CD4-positive, alpha-beta T cell (primary cell): ENCODE results near the gene RNU1-4. TPM values are rescaled to one million over a fixed set of nuclear protein-coding genes. Genes with fewer than 3 reads are reported as not detected.
A peak's percentile ranks its signal among the peaks of the same experiment; 100 is the strongest.
"Not testable (repeated sequence)": the region's sequence is repeated elsewhere in the genome, so short reads cannot be mapped to it uniquely, and the experiment has no call there.

Experiments
- ATAC-seq: fragments of 200-7000 bp; cut with Tn5 transposase; one replicate; pipeline ENCODE4 v1.10.0; 2022; ENCODE audit warnings: mild to moderate bottlenecking; ENCODE audit not compliant: poor library complexity
- CTCF ChIA-PET: fragments of 350-600 bp; sonication (Branson Sonifier 250); formaldehyde crosslinking; loops from one replicate; lab custom pipeline; 2021; ENCODE audit warnings: antibody characterized with exemption, inconsistent platforms; lab: Charles Lee
- POLR2A ChIA-PET: fragments of 350-600 bp; sonication (Branson Sonifier 250); formaldehyde crosslinking; loops from one replicate; lab custom pipeline; 2021; ENCODE audit warnings: antibody characterized with exemption, inconsistent platforms; lab: Charles Lee
- DNase-seq, 14 experiments: peaks; one replicate each; pipeline ENCODE4 v3.0.0-alpha.2; 2013 to 2020; ENCODE audit warnings: mixed read lengths in 2 of 14
- H3K27ac ChIP-seq, 2 donors: one replicate each; pipeline versions ENCODE4 v1.5.1 to v1.7.0; 2013; ENCODE audit warnings: low read length in 2 of 2, low read depth in 1 of 2, mild to moderate bottlenecking in 1 of 2
- H3K27me3 ChIP-seq, 2 experiments: 1 replicate in 1 of 2; 2 replicates in 1 of 2; pipeline versions ENCODE4 v1.6.1 to v1.7.0; 2013; ENCODE audit warnings: low read length in 2 of 2, control low read depth in 1 of 2, mild to moderate bottlenecking in 1 of 2, moderate library complexity in 1 of 2; ENCODE audit not compliant: insufficient read depth in 2 of 2, control insufficient read depth in 1 of 2
- H3K36me3 ChIP-seq: one replicate; pipeline ENCODE4 v1.6.1; 2013; ENCODE audit warnings: low read length, control low read depth; ENCODE audit not compliant: insufficient read depth
- H3K4me1 ChIP-seq: one replicate; pipeline ENCODE4 v1.6.1; 2013; ENCODE audit warnings: low read length, control low read depth; ENCODE audit not compliant: insufficient read depth
- H3K4me3 ChIP-seq: one replicate; pipeline ENCODE4 v1.5.1; 2013; ENCODE audit warnings: mild to moderate bottlenecking, low read length, moderate library complexity
- H3K9me3 ChIP-seq, 2 experiments: 1 replicate in 1 of 2; 2 replicates in 1 of 2; pipeline versions ENCODE4 v1.6.1 to v1.7.0; 2013; ENCODE audit warnings: low read length in 2 of 2, mild to moderate bottlenecking in 2 of 2, control low read depth in 1 of 2, moderate library complexity in 1 of 2; ENCODE audit not compliant: control insufficient read depth in 1 of 2, insufficient read depth in 1 of 2
- H3K27ac Mint-ChIP-seq: one replicate; pipeline ENCODE4 v1.8.0; 2020; ENCODE audit warnings: mixed read lengths
- H3K27me3 Mint-ChIP-seq: one replicate; pipeline ENCODE4 v1.8.0; 2021; ENCODE audit warnings: mixed read lengths
- H3K36me3 Mint-ChIP-seq: one replicate; pipeline ENCODE4 v1.8.0; 2021; ENCODE audit warnings: low read depth, mixed read lengths
- H3K4me1 Mint-ChIP-seq: one replicate; pipeline ENCODE4 v1.8.0; 2021; ENCODE audit warnings: low read depth, mixed read lengths
- H3K4me3 Mint-ChIP-seq: one replicate; pipeline ENCODE4 v1.8.0; 2020; ENCODE audit warnings: mild to moderate bottlenecking, mixed read lengths
- H3K9me3 Mint-ChIP-seq: one replicate; pipeline ENCODE4 v1.8.0; 2020; ENCODE audit warnings: mixed read lengths
- CTCF ChIP-seq: fragments of 200-600 bp; IDR thresholded peaks from one replicate; pipeline ENCODE4 v1.8.0; 2022; ENCODE audit warnings: antibody characterized with exemption, mild to moderate bottlenecking
- intact Hi-C, 2 experiments: fragments of 100-400 bp; cut with DNase I in 1 of 2; cut with micrococcal nuclease in 1 of 2; formaldehyde crosslinking; loops; one replicate each; pipeline versions ENCODE4 v1.15.1 to v1.9.0; 2023 to 2025; cut with DNase I, micrococcal nuclease
- total RNA-seq, 174 experiments: library from RNA in 2 of 174; stranded (reverse) in 2 of 174; gene quantifications; one replicate each; pipeline ENCODE4 v1.2.3 and lab custom pipeline; 2021 to 2026

RNU1-4 gene
- total RNA-seq, 2 experiments from 2014 or later, result 4,982 to 5,937 TPM

GRCh38 chr1:16717336-16718098 lies 22.8 kb upstream of the RNU1-4 start:
- no peaks in the 10 kb centered on the region for H3K4me1 ChIP-seq
- POLR2A ChIA-PET, result no interaction called here
- Mint-ChIP-seq H3K27ac (no peak overlapping the region), H3K27me3 (peaks cover 25% of the 10 kb centered on the region), H3K4me3 (no peak overlapping the region), H3K36me3 (no peaks in the 10 kb centered on the region), H3K9me3 (no peaks in the 10 kb centered on the region), H3K4me1 (no peaks in the 10 kb centered on the region)
- H3K27me3 ChIP-seq, result peaks cover 0 to 3% of the 10 kb centered on the region in 2 experiments
- peaks cover 0 to 4% of the 10 kb centered on the region in 2 experiments for H3K9me3 ChIP-seq
- CTCF ChIA-PET, result interaction anchor here (1.7 kb wide), 1 partner anchor 93 kb away, joined by 5 read pairs; no protein-coding TSS in a partner anchor
- peak in 2 of 14 experiments; percentile 5 to 12 for DNase-seq
- intact Hi-C loops, result no loop called here
- no peak for TF ChIP-seq CTCF
- H3K36me3 ChIP-seq, result no peaks in the 10 kb centered on the region
- H3K27ac ChIP-seq, result no peak overlapping the region
- ATAC-seq, result no peak
- H3K4me3 ChIP-seq, result no peak overlapping the region

- DNase-seq, result peak in 2 of 14 experiments; percentile 6 to 17
Observed at GRCh38 chr1:16718099-16718907, 22.0 kb upstream of the RNU1-4 start.

GRCh38 chr1:16718908-16719533 lies 21.3 kb upstream of the RNU1-4 start:
- Mint-ChIP-seq H3K4me1 (no peaks in the 10 kb centered on the region), H3K9me3 (no peaks in the 10 kb centered on the region), H3K4me3 (no peak overlapping the region), H3K36me3 (no peaks in the 10 kb centered on the region), H3K27me3 (peaks cover 21% of the 10 kb centered on the region), H3K27ac (no peak overlapping the region)
- Histone ChIP-seq H3K36me3 (no peaks in the 10 kb centered on the region), H3K4me1 (no peaks in the 10 kb centered on the region), H3K4me3 (no peak overlapping the region), H3K27ac (no peak overlapping the region), H3K9me3 (peaks cover 0 to 4% of the 10 kb centered on the region in 2 experiments), H3K27me3 (peaks cover 0 to 3% of the 10 kb centered on the region in 2 experiments)
- intact Hi-C loops, result no loop called here
- TF ChIP-seq CTCF, result no peak
- ChIA-PET CTCF (no interaction called here), POLR2A (no interaction called here)
- ATAC-seq (no peak), DNase-seq (peak in 1 of 14 experiments; percentile 6)

More at GRCh38 chr1:16718099-16718907, 22.0 kb upstream of the RNU1-4 start:
- H3K4me3 ChIP-seq, H3K9me3 Mint-ChIP-seq, H3K4me3 Mint-ChIP-seq, H3K9me3 ChIP-seq, intact Hi-C loops, H3K36me3 Mint-ChIP-seq, H3K27ac ChIP-seq, H3K4me1 Mint-ChIP-seq, H3K4me1 ChIP-seq, CTCF ChIA-PET, H3K27me3 ChIP-seq, H3K27ac Mint-ChIP-seq, POLR2A ChIA-PET, ATAC-seq, H3K36me3 ChIP-seq: not testable (repeated sequence)
- H3K27me3 Mint-ChIP-seq, result peaks cover 21% of the 10 kb centered on the region
